Caco-2 (cell line): ENCODE measurements around the gene THOC6. TPM values are rescaled to one million over a fixed set of nuclear protein-coding genes. Genes with fewer than 3 reads are reported as not detected.

Experiments
- BruUV-seq: library from RNA; stranded (reverse); fragments of 400-500 nt; replicated peaks from 2 replicates; lab custom pipeline; 2021; lab: Mats Ljungman, UMichigan
- CTCF ChIA-PET: fragments of 300-600 bp; sonication (Branson Sonifier 250); formaldehyde crosslinking; loops from one replicate; lab custom pipeline; 2022; ENCODE audit warnings: antibody characterized with exemption; lab: Charles Lee
- POLR2A ChIA-PET: fragments of 300-600 bp; sonication (Branson Sonifier 250); formaldehyde crosslinking; loops from one replicate; lab custom pipeline; 2022; ENCODE audit warnings: antibody characterized with exemption; lab: Charles Lee
- DNase-seq, 2 experiments: peaks; one replicate each; pipeline versions ENCODE4 v3.0.0 to v3.0.0-alpha.2; 2020 to 2022
- H3K27me3 ChIP-seq: replicated peaks from 2 replicates; pipeline ENCODE4 v1.6.0; 2011; ENCODE audit warnings: low read length; ENCODE audit not compliant: control insufficient read depth, insufficient read depth
- H3K36me3 ChIP-seq: 2 replicates; pipeline ENCODE4 v1.5.1; 2011; ENCODE audit warnings: low read length; ENCODE audit not compliant: control insufficient read depth, insufficient read depth
- H3K4me1 ChIP-seq: fragments of 250-450 bp; sonication (Bioruptor Pico); 2 replicates; pipeline ENCODE4 v1.5.1; 2020; ENCODE audit warnings: mild to moderate bottlenecking
- H3K4me3 ChIP-seq: 2 replicates; pipeline ENCODE4 v1.5.1; 2011; ENCODE audit warnings: low read depth, mild to moderate bottlenecking, control low read depth, low read length
- H3K9me3 ChIP-seq: fragments of 250-450 bp; sonication (Bioruptor Pico); 2 replicates; pipeline ENCODE4 v1.5.1; 2020; ENCODE audit warnings: mild to moderate bottlenecking, moderate library complexity
- H3K27ac Mint-ChIP-seq: one replicate; pipeline ENCODE4 v1.8.0; 2022; ENCODE audit warnings: mixed read lengths; ENCODE audit not compliant: unreplicated experiment
- H3K27me3 Mint-ChIP-seq: one replicate; pipeline ENCODE4 v1.8.0; 2022; ENCODE audit warnings: mixed read lengths; ENCODE audit not compliant: insufficient read depth, unreplicated experiment
- H3K36me3 Mint-ChIP-seq: one replicate; pipeline ENCODE4 v1.8.0; 2022; ENCODE audit warnings: mild to moderate bottlenecking, mixed read lengths; ENCODE audit not compliant: insufficient read depth, unreplicated experiment
- H3K4me1 Mint-ChIP-seq: one replicate; pipeline ENCODE4 v1.8.0; 2022; ENCODE audit warnings: low read depth, mixed read lengths; ENCODE audit not compliant: unreplicated experiment
- H3K4me3 Mint-ChIP-seq: one replicate; pipeline ENCODE4 v1.8.0; 2022; ENCODE audit warnings: mild to moderate bottlenecking, moderate library complexity, mixed read lengths; ENCODE audit not compliant: unreplicated experiment
- H3K9me3 Mint-ChIP-seq: one replicate; pipeline ENCODE4 v1.8.0; 2022; ENCODE audit warnings: mixed read lengths; ENCODE audit not compliant: unreplicated experiment
- intact Hi-C: fragments of 100-400 bp; cut with micrococcal nuclease; formaldehyde crosslinking; loops from one replicate; pipeline ENCODE4 v1.10.0; 2022; ENCODE audit not compliant: unreplicated experiment
- total RNA-seq: library from RNA; stranded (reverse); gene quantifications from 2 replicates; pipeline ENCODE4 v1.2.3, GENCODE V29; 2022
- TF ChIP-seq, protein P1 (sequence below), 2 experiments: fragments of 200-600 bp in 1 of 2; IDR thresholded peaks; 1 replicate in 1 of 2; 2 replicates in 1 of 2; pipeline versions ENCODE4 v1.5.1 to v1.8.0; 2011 to 2022; ENCODE audit warnings: antibody characterized with exemption in 1 of 2, control low read depth in 1 of 2, inconsistent platforms in 1 of 2, low read depth in 1 of 2, low read length in 1 of 2, mild to moderate bottlenecking in 1 of 2, moderate library complexity in 1 of 2; ENCODE audit not compliant: insufficient read depth in 1 of 2, severe bottlenecking in 1 of 2, unreplicated experiment in 1 of 2

Gene THOC6
- total RNA-seq, 1 experiment from 2014 or later: 48.0 TPM

DNA sequence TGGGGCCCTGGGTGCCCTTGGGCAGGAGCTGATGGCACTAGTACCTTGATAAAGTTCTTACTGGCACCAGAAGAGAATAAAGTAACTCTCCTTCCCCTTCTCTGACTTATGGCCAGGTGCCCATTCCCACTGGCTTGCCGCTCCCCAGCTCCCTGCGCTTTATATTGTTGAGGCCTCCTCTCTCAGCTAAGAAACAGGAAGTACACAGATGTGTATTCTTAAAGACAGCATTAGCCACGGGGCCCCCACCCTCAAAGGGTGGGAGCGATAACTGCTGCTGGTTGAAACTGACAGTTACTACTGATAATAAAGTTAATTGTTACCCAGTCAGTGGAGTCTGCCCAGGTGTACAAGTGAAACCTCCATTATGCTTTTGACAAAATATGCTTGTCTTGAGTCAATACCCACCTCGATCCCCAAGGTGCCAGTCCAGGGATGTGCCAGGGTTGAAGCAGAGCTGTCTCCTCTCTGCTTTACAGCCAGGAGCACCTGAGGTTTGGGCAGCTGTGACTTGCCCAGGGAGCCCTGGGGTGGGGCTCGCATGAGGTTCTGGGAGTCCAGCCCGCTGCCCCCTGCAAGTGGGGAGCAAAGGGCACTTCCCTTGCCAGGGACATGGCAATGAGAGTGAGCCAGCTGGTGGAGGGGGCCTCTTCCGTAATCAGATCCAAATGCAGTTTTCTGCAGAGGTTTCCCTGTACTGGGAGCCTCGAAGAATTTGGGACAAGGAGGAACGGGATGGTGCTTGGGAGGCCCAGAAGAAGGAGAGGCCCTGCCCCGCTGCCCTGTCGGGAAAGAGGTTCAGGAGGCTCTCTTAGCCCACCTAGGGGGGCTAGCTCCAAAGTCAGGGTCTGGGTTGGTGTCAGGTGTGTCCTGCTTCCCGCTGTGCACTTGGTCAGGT, 16.5 kb upstream of the THOC6 start:
- intact Hi-C loops: no loop called here
- Histone ChIP-seq H3K9me3 (no peaks in the 10 kb centered on the region), H3K4me1 (peaks cover 63% of the 10 kb centered on the region), H3K36me3 (no peaks in the 10 kb centered on the region), H3K27me3 (no peaks in the 10 kb centered on the region), H3K4me3 (no peak overlapping the region)
- ChIA-PET POLR2A (interaction anchor here (0.5 to 6.5 kb wide), 3 partner anchors 14 to 127 kb away, joined by 4 to 83 read pairs (median 5); partner anchors contain the start of genes HCFC1R1, THOC6, TNFRSF12A and ZNF213), CTCF (interaction anchor here (0.6 to 6.6 kb wide), 5 partner anchors 14 to 151 kb away, joined by 3 to 113 read pairs (median 4); partner anchors contain the start of genes HCFC1R1, THOC6 and TNFRSF12A)
- Mint-ChIP-seq H3K27ac (peak overlapping the region; percentile 94), H3K36me3 (peaks cover 32% of the 10 kb centered on the region), H3K9me3 (no peaks in the 10 kb centered on the region), H3K4me1 (peaks cover 18% of the 10 kb centered on the region), H3K4me3 (peak overlapping the region; percentile 70), H3K27me3 (no peaks in the 10 kb centered on the region)
- no TSS peak for BruUV-seq
- TF ChIP-seq, protein P1, sequence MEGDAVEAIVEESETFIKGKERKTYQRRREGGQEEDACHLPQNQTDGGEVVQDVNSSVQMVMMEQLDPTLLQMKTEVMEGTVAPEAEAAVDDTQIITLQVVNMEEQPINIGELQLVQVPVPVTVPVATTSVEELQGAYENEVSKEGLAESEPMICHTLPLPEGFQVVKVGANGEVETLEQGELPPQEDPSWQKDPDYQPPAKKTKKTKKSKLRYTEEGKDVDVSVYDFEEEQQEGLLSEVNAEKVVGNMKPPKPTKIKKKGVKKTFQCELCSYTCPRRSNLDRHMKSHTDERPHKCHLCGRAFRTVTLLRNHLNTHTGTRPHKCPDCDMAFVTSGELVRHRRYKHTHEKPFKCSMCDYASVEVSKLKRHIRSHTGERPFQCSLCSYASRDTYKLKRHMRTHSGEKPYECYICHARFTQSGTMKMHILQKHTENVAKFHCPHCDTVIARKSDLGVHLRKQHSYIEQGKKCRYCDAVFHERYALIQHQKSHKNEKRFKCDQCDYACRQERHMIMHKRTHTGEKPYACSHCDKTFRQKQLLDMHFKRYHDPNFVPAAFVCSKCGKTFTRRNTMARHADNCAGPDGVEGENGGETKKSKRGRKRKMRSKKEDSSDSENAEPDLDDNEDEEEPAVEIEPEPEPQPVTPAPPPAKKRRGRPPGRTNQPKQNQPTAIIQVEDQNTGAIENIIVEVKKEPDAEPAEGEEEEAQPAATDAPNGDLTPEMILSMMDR (IDR thresholded peaks at IDR 0.05; ENCODE audit: insufficient read depth in 1 of 2, low read depth in 1 of 2, low read length in 1 of 2, severe bottlenecking in 1 of 2, unreplicated experiment in 1 of 2): no peak
- DNase-seq: peak in 1 of 2 experiments; percentile 77

- ChIA-PET CTCF (interaction anchor here (1.3 to 6.6 kb wide), 3 partner anchors 13 to 24 kb away, joined by 3 to 113 read pairs (median 14); partner anchors contain the start of genes HCFC1R1, THOC6 and TNFRSF12A), POLR2A (interaction anchor here (0.5 to 6.5 kb wide), 3 partner anchors 14 to 127 kb away, joined by 4 to 83 read pairs (median 5); partner anchors contain the start of genes HCFC1R1, THOC6, TNFRSF12A and ZNF213)
- Histone ChIP-seq H3K4me3 (no peak overlapping the region), H3K9me3 (no peaks in the 10 kb centered on the region), H3K27me3 (no peaks in the 10 kb centered on the region), H3K4me1 (peaks cover 71% of the 10 kb centered on the region), H3K36me3 (no peaks in the 10 kb centered on the region)
- peak; percentile 67 to 88 for DNase-seq
- intact Hi-C loops: no loop called here
- H3K27me3 Mint-ChIP-seq: no peaks in the 10 kb centered on the region
- peak overlapping the region; percentile 70 for H3K4me3 Mint-ChIP-seq
- TF ChIP-seq, protein P1 (IDR thresholded peaks at IDR 0.05; ENCODE audit: insufficient read depth in 1 of 2, low read depth in 1 of 2, low read length in 1 of 2, severe bottlenecking in 1 of 2, unreplicated experiment in 1 of 2): no peak
- peaks cover 18% of the 10 kb centered on the region for H3K4me1 Mint-ChIP-seq
- no TSS peak for BruUV-seq
- H3K36me3 Mint-ChIP-seq: peaks cover 32% of the 10 kb centered on the region
- H3K9me3 Mint-ChIP-seq: no peaks in the 10 kb centered on the region
- H3K27ac Mint-ChIP-seq: peak overlapping the region; percentile 94
These were observed 15.7 kb upstream of the THOC6 start for GRCh38 chr16:3007957-3008689.

DNA sequence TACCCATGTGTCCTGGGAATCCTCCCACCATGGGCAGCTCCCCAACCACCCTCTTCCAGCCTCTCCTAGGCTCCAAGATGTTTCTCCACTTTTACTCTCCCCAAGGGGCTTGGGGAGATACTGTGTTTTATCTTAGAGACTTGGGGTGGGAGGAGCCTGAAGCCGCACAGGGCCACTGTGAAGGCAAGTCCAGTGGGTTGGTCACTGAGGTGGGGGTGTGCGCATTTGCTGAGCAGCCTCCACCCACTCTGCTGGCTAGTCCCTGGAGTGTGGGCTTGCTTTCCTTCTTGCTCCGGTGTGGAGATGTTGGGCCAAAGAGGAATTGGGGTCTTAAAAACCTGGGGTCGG, 15.2 kb upstream of the THOC6 start:
- ChIA-PET CTCF (interaction anchor here (1.3 to 2.7 kb wide), 2 partner anchors 19 to 23 kb away, joined by 3 to 14 read pairs; no protein-coding TSS in a partner anchor), POLR2A (interaction anchor here (1.2 to 6.5 kb wide), 2 partner anchors 13 to 19 kb away, joined by 4 to 83 read pairs; partner anchors contain the start of genes HCFC1R1, THOC6 and TNFRSF12A)
- Histone ChIP-seq H3K9me3 (no peaks in the 10 kb centered on the region), H3K36me3 (no peaks in the 10 kb centered on the region), H3K4me1 (peaks cover 74% of the 10 kb centered on the region), H3K4me3 (no peak overlapping the region), H3K27me3 (no peaks in the 10 kb centered on the region)
- TF ChIP-seq, protein P1 (IDR thresholded peaks at IDR 0.05; ENCODE audit: insufficient read depth in 1 of 2, low read depth in 1 of 2, low read length in 1 of 2, severe bottlenecking in 1 of 2, unreplicated experiment in 1 of 2): no peak
- no peaks in the 10 kb centered on the region for H3K9me3 Mint-ChIP-seq
- intact Hi-C loops: no loop called here
- H3K36me3 Mint-ChIP-seq: peaks cover 30% of the 10 kb centered on the region
- peak overlapping the region; percentile 70 for H3K4me3 Mint-ChIP-seq
- H3K4me1 Mint-ChIP-seq: peaks cover 18% of the 10 kb centered on the region
- H3K27ac Mint-ChIP-seq: peak overlapping the region; percentile 94
- no peaks in the 10 kb centered on the region for H3K27me3 Mint-ChIP-seq
- no TSS peak for BruUV-seq
- peak in 1 of 2 experiments; percentile 87 for DNase-seq
